ENCODE results near the gene RNF8.

GRCh38 chr6:37376078-37376743 lies 22.4 kb downstream of the RNF8 start:
- TF ChIP-seq POLR2A (IDR thresholded peaks at IDR 0.05) (no peak), CTCF (IDR thresholded peaks at IDR 0.05) (no peak)

Measured in prostate gland (tissue), 2 donors.